ENCODE measurements around the gene FUT9.

The FUT9 gene

DNA sequence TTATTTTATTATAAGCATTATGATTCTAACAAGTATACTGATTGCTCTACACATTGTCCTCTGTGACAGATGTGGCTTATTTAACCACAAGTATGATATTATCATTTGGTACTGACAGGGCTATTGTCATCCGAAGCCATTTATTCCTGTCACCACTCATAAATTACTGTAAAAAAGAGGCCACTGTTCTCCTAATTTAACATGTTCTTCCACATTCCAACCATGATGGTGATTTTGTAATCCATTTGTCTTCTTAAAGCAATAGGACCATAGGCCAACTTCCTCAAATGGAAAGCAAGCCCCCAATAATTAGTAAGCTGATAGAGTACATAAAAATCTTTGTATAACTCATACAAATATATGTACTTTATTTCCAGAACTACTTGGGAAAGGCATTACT is 50.6 kb downstream of the FUT9 start:
- DNase-seq (ENCODE audit: low read depth, low spot score) = no peak

DNA sequence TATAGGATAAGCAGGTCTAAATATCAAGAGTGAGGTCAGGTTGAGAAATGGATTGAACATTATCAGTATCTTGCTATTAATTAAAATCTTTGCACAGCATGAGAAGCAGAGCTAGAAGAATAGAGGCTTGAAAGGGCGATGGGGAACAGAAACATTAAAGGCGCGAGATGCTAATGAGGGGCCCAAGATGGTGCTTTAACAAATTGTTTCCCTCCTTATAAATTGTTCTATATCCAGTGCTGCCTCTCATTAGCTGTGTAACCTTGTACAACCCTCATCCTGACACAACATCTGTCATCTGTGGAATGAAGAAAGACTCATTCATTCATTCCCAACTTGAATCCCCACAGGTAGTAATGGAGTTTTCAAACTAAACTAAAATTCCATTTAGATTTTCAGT is 57.8 kb downstream of the FUT9 start:
- DNase-seq (ENCODE audit: low read depth, low spot score) = no peak

DNA sequence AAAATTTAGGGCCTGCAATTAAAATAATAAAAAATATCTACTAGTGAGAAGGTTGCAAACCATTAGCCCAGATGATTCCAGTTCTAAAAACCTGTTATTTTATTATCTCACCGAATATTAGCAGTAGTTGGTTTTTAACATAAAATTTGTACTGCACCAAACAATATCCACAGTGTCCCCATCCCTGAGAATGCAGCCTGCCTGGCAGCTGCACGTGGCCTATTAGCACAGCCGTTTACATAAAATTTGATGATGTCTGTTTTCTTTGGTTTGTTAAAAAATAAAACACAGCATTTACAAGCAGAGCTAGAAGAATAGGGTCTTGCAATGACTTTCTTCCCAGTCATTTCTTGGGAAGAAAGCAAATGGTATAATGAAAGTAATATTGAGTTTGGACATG is 58.2 kb downstream of the FUT9 start:
- no peak for DNase-seq (ENCODE audit: low read depth, low spot score)

DNA sequence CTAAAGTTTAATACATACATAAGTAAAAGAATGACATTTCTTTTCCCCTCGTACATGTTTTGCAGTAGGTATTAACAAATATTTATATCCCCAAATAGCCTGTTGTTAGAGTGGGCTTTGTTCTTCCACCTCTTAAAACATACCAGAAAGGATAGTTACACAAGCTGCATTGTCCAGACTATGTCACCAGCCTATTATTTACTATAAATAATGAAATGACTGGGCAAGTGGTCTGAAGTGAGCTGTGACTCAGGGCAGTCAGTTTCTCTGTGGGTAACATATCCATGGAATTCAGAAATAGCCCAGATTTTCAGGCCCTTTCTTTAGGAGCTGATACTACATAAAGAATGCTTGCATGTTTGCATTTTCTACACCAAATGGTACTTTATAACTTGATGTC is 60.1 kb downstream of the FUT9 start:
- DNase-seq (ENCODE audit: low read depth, low spot score) = no peak

DNA sequence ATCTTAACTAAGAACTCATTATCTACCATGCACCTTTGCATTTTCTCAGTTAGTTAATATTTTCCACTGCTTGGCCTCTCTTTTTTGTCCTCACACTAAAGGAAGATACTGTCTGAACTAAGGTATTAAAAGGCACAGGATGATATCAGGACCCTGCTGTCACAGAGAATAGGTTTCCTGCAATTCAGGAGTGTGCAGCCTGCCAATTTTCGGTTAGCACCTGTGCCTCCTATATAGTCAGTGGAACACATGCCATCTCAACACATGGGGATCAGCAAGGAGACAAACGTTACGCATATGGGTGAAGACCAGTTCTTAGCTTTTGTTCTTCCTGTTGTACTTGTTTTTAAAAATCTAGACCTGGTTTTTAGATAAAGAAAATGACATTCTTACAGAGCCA is 71.0 kb downstream of the FUT9 start:
- DNase-seq (ENCODE audit: low read depth, low spot score) = no peak

DNA sequence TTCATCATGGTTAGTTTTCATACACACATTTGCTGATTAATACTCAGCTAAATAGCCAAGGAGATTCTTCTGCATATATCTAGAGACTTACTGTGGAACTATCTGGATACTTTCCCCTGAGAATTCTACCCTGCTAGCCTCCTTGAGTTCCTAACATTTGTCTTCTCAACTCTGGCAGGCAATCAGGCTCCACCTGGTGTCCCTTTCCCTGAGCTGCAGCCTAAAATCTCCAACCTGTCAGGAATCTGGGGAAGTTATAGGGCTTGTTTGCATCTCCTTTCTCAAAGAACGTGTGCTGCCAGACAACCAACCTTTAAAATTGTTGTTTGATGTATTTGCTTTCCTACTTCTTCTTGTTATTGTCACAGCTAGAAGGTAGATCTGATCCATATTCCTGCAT is 73.4 kb downstream of the FUT9 start:
- DNase-seq (ENCODE audit: low read depth, low spot score) = no peak

DNA sequence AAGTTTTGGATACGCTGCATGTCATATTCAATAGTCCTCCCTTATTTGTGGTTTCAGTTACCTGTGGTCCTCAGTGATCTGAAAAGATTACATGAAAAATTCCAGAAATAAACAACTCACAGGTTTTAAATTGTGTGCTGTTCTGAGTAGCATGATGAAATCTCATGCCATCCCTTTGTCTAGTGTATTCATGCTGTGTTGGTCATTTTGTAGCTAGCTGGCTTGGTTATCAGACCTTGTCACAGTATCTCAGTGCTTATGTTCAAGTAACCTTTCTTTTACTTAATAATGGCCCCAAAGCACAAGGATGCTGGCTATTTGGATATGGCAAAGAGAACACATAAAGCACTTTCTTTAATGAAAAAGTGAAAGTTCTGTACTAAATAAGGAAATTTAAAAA is 78.3 kb downstream of the FUT9 start:
- no peak for DNase-seq (ENCODE audit: low read depth, low spot score)

DNA sequence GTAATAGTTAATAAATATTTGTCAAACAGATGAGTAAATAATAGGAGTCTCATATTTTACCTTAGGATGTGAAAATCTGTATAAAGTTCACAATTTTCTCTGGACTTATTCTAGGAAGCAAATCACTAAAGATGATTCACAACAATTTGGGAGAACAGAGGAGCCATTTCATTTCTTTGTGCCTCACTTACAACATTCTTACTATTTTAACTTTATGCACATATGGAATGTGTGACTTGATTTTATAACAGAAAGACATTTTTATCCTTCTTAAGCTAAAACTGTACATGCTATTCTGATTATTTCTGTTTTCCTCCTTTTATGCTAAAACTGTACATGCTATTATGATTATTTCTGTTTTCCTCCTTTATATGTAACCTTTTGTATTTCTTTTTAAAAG is 83.3 kb downstream of the FUT9 start:
- no peak for DNase-seq (ENCODE audit: low read depth, low spot score)

DNA sequence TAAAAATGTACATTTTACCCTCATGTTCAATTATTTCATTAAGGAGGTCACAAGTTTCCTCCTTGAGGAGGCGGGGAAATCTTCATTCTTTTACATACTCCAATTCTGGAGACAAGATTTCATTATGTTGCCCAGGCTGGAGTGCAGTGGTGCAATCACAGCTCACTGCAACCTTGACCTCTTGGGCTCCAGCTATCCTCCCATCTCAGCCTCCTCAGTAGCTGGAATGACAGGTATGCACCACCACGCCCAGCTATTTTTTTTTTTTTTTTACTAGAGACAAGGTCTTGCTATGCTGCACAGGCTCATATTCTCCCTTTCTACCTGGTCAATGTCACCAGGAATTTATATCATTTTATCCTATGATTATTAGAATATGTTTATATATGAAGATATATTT is 85.8 kb downstream of the FUT9 start:
- no peak for DNase-seq (ENCODE audit: low read depth, low spot score)

DNA sequence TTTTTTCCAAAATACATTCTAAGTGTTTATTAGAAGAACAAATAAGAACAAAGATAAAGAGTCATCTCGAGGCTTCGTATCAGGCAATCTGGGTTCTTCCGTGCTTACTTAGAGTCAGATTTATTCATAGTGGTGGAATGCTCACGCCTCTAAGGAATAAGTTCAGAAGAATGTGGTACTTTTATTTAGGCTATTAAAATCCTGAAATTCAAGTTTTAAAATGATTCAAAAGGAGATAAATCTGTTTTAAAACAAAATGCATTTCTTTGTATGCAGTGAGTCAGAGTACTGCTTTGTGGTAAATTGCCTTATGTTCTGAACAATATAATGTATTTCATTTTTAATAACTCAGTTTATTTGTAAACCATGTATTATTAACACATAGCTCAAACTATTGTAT is 89.1 kb downstream of the FUT9 start:
- no peak for DNase-seq (ENCODE audit: low read depth, low spot score)

DNA sequence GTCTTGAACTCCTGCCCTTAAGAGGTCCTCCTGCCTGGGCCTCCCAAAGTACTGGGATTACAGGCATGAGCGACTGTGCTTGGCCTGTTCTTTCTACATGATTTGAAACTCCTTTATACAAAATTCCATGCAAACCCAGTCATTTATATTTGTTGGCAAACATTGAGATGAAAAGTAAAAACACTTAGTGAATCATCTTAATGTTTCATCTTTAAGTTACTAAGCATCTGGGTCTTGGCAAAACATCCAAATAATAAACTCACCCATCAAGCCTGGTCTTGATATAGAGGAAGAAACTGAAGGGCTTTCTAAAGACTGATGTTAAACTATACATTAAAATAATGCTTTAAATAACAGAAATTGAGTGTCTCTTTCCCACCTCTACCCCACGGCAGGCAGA is 95.1 kb downstream of the FUT9 start:
- no peak for DNase-seq (ENCODE audit: low read depth, low spot score)

DNA sequence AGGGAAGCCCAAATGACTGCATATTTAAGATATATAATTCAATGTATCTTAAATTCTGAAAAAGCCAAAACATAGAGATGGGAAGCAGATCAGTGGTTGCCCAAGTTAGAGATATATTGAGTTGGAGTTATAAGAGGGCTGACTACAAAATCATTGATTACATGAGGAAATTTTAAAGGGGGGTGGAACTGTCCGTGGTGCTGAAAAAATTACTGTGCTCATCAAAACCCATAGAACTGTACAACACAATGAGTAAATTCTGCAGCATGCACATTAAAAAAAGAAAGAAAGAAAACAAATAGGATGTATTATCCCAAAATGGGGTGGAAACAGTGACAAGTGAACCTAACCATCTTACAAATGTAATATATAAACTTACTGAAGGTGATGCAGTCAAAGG is 100.9 kb downstream of the FUT9 start:
- no peak for DNase-seq (ENCODE audit: low read depth, low spot score)

DNA sequence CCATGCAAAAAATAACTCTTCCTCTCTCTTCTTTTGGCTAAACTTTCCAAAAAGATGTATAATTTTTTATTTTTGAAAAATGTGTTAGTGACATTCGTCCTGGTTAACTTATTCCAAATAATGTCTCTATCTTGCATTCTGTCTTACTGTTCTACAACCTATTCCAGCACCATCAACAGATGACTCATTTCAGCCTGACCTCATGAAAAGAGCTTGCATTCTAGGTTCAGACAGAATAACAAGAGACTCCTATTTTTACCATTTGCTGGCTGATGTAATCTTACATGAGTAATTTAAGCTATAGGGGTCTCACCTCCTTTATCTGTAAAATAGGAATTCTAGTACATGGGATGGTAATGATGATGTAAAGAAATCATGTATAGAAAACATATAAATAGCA is 109.0 kb downstream of the FUT9 start:
- DNase-seq (ENCODE audit: low read depth, low spot score) = no peak

DNA sequence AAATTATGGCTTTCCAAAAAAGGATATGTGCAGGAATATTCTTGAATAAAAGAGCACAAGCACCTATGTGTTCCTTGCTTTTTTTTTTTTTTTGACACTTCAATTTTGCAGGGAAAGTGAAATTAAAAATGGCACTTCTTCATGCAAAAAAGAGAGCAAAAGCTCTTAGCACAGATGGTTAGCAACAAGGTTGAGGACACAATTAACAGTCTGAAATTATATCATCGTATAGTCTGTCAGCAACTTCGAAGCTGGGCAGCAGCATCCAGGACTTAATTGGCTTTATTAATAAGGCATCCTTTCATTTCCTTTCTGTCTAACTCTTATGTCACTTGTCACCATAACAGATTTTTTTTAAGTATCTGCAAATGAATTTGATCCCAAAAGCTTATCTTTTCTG is 122.6 kb downstream of the FUT9 start:
- no peak for DNase-seq (ENCODE audit: low read depth, low spot score)

DNA sequence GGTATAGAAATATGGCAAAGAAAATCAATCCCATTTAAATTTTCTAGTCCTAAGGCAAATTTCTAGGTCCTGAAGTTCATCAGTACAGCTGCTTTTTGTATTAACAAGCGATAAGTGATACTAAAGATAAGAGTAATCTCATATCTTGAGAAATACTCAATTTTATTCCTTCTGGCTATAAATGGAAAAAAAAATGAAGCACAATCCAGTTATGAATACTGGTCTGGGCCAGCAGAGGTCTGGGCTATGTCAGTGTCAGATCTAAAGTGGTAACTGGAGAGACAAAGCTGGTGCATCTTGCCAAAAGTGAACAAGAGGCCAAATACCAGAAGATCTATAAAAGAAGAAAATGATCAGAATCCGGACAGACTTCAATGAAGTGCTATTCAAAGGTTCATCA is 126.4 kb downstream of the FUT9 start:
- no peak for DNase-seq (ENCODE audit: low read depth, low spot score)

DNA sequence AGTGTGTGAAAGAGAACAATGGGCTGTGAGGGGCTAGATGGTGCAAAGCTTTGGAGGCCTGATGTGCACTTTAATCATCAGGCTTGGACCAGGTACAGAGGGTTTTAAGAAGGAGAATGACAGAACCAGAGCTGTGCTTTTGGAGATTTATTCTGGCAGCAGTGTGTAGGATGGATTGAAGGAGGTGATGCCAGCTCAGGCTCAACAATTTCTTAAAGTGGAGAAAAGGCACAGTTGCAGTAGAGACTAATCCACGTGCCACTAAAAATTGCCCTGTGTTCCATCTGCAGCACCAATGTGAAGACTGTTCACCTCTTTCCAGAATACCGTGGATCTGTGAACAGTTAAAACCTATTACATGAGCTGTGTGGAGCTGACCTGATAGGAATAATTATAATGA is 134.7 kb downstream of the FUT9 start:
- no peak for DNase-seq (ENCODE audit: low read depth, low spot score)

DNA sequence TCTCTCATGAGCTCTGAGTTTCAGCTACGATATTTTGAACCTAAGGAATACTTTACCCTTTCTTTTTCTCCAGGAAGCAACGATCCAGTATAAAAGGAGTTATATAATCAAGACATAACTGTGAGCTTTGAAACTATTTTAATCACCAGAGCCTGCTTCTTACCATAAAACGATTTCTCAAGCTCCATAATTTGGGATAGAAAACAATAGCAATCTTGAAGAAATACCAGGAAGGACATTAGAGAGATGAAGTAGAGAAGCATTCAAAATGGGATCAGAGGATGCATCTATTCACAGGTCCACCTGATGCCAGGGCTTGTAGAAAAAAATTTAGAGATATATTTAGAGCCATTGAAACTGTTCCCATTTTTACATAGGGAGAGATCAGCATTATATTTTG is 135.9 kb downstream of the FUT9 start:
- DNase-seq (ENCODE audit: low read depth, low spot score) = no peak

DNA sequence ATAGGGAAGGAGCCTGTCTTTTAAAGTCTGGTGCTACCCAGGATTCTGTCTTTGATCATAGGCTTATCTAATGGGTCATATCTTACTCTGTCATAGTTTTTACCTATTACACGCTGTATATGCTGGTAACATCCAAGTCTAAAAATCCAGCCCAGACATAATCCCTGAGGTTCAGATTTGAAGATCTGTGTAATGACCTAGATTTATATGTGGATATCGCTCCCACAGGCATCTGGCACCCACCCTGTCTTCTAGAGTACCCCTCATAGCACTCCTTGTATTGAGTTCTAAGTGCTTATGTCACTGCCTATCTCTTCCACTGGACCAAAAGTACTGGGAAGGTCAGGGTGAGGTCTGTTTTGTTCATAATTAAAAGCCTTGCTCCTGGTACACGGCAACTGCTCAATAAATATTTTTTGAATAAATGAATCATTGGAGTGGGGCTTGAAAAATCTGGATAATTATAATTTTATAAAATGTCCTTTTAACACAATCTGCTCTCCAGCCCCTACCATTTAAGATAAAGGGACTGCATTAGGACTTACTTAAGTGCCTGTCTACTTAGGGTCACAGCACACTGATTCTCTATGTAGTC is 136.4 kb downstream of the FUT9 start:
- DNase-seq (ENCODE audit: low read depth, low spot score) = no peak

DNA sequence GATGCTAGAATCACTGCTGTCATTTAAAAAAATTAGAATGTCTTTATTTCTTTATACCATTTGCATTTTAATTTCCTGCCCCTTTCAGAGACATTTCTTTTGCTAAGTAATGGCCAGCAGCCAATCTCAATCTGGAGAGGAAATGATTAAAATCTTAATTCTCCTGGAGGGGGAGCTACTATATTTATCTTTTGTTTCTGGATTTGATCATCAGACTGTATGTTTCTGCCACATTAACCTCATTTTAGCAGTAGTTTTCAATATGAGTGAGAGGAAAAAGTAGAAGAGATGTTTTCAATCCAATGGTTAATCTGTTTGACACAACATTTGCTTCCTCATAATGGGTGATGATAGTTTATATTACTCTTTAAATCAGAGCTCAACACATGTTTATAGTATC is 138.0 kb downstream of the FUT9 start:
- DNase-seq (ENCODE audit: low read depth, low spot score) = no peak

DNA sequence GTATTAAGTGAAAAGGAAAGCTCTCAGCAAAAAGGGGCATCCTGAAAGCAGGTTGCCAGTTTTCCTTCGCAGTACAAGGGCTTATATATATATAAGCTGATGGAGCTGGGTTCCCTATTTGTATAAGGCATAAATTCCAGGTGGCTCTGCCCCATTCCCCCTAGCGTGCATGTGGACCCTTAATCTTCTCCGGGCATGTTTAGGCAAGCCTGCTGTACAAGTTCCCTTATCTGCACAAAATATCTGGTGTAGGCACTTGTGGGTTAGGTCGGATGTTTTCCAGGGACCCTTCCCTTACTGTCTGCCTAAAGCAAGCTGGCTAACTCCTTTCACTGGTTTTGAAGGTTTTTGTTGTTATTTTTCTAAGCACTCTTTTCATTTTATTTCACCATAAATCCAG is 140.7 kb downstream of the FUT9 start:
- DNase-seq (ENCODE audit: low read depth, low spot score) = no peak

DNA sequence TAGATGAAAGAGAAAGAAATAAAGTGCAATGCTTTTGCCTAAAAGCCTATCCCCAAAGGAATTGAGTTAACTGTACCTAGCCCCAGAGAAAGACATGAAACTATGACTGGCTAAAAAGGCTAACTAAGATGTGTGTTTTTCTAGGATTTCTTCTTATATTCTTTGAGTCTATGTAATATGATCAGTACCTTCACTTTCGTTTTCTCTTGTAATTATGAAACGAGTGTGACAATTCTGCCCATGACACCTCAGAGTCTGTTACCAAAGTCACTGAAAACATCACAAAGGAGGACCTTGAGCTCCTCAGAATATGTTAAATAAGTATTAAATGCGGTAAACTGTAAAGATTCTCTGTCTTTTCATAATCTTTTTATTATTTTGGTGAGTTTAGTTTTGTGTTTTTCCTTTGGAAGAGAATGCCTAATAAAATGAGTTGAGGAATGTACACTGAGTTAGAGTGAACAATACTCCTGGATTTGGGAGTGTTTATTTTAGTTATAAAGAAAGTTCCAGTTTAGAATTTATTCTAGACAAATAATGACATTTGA is 141.3 kb downstream of the FUT9 start:
- DNase-seq (ENCODE audit: low read depth, low spot score) = no peak

DNA sequence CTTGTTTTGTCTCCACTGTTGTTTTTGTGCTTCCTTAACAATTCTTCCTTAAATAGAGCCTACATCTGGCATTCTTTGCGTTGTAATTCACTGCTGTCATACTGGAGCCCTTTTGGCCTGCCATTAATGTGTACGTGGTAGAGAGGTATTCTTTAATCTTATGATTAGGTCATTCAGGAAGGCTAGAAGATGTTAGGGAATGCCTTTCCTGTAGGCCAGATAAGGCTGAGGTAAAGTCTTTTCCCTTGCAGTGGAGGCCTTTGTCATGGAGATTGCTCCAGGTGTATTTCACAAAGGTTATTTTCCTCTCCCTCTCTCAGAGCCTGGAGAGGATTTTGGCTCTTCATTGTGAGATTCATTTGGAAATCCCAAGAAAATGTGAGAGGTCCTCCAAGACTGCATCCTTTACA is 146.9 kb downstream of the FUT9 start:
- DNase-seq (ENCODE audit: low read depth, low spot score) = no peak

DNA sequence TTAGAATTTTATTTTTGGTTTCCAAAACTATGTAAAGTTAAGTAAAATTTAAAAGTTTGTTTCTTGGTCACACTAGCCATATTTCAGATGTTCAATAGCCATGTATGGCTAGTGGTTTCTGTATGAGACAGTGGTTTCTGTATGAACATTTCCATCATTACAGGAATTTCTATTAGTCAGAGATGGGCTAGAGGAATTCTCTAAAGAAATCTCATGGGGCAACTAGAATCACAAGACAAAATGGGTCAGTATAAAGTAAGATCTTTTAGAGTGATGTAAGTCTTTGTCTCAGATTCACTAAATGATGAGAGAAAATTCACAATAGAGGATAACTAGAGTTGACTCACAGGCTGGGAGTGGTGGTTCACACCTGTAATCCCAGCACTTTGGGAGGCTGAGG is 149.0 kb downstream of the FUT9 start:
- DNase-seq (ENCODE audit: low read depth, low spot score) = no peak

DNA sequence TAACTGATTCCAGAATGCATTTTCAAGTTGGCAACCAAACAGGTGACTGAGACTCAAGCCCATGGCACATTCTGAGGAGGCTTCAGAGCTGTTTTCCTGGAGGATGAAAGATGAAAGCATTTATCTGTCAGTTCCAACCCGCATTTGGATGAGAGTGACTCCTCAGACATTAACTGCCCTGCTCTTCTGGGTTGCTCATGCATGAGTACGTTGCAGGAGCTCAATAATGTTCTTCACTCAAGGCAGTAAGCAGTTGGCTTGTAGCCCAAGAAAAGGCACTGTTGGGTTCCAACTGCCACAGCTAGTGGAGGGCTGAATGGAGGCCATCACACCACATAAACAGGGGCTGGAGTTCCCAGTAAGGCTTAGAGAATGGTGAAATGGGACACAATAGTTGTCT is 155.3 kb downstream of the FUT9 start:
- no peak for DNase-seq (ENCODE audit: low read depth, low spot score)

All from activated CD4-positive, CD25-positive, alpha-beta regulatory T cell treated with anti-CD3 and anti-CD28 coated beads, Interleukin-2, amount 50 U/mL, for 16 hours (primary cell).